Cardiac muscle cell (in vitro differentiated cells and primary cell): ENCODE data around the gene CHGA. TPM values are rescaled to one million over a fixed set of nuclear protein-coding genes. Genes with fewer than 3 reads are reported as not detected.

Experiments
- DNase-seq, 2 donors: peaks; one replicate each; pipeline versions ENCODE4 v3.0.0 to v3.0.0-alpha.2; 2010 to 2017; ENCODE audit warnings: low read depth in 1 of 2, low spot score in 1 of 2
- H3K27ac ChIP-seq: fragments of 200-600 bp; sonication (generic); 2 replicates; pipeline ENCODE4 v1.5.1; 2016
- H3K27me3 ChIP-seq: fragments of 200-600 bp; sonication (generic); 2 replicates; pipeline ENCODE4 v1.6.0; 2016; ENCODE audit warnings: control low read depth
- H3K36me3 ChIP-seq: fragments of 200-600 bp; sonication (generic); 2 replicates; pipeline ENCODE4 v1.5.1; 2016; ENCODE audit warnings: control low read depth
- H3K4me1 ChIP-seq: fragments of 200-600 bp; sonication (generic); 2 replicates; pipeline ENCODE4 v1.8.1; 2017; ENCODE audit warnings: low read depth, mild to moderate bottlenecking, mixed run types
- H3K4me3 ChIP-seq: fragments of 200-600 bp; sonication (generic); 2 replicates; pipeline ENCODE4 v1.5.1; 2016; ENCODE audit warnings: mild to moderate bottlenecking
- H3K9me3 ChIP-seq: fragments of 200-600 bp; sonication (generic); 2 replicates; pipeline ENCODE4 v1.5.1; 2017; ENCODE audit warnings: low read depth, mild to moderate bottlenecking, control low read depth
- polyA plus RNA-seq: library from polyadenylated mRNA; unstranded; fragments of >200 nt; fragmentation: Nextera tagmentation; extraction: Ambion mirVana; gene quantifications from 2 replicates; pipeline ENCODE4 v1.2.1, GENCODE V29; 2016
- total RNA-seq: library from RNA; depleted of rRNA; stranded (reverse); fragments of >200 nt; gene quantifications from 2 replicates; pipeline ENCODE4 v1.2.3, GENCODE V29; 2016
- TF ChIP-seq, protein P1 (sequence below): IDR thresholded peaks from 2 replicates; pipeline ENCODE4 v1.5.1; 2012; ENCODE audit warnings: low read depth, mild to moderate bottlenecking, low read length

Gene CHGA
- total and polyA plus RNA-seq, 2 experiments from 2014 or later, result 0.73 TPM; not detected in 1

DNA sequence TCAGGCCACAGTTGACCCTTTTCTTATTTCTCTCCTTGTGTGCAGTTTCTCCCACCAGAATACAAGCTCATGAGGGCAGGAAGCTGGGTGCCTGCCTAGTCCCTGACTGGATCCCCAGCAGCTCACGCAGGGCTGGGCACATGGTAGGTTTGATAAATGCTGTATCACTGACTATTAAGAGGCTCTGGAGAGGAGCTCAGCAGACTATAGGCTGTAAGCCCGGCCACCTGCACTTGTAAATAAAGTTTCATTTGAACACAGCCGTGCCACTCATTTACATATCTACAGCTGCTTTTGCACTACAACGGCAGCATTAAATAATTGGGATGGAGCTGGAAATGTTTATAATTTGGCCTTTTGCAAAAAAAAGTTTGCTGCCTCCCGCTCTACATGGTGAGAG is 32.0 kb downstream of the CHGA start:
- TF ChIP-seq, protein P1, sequence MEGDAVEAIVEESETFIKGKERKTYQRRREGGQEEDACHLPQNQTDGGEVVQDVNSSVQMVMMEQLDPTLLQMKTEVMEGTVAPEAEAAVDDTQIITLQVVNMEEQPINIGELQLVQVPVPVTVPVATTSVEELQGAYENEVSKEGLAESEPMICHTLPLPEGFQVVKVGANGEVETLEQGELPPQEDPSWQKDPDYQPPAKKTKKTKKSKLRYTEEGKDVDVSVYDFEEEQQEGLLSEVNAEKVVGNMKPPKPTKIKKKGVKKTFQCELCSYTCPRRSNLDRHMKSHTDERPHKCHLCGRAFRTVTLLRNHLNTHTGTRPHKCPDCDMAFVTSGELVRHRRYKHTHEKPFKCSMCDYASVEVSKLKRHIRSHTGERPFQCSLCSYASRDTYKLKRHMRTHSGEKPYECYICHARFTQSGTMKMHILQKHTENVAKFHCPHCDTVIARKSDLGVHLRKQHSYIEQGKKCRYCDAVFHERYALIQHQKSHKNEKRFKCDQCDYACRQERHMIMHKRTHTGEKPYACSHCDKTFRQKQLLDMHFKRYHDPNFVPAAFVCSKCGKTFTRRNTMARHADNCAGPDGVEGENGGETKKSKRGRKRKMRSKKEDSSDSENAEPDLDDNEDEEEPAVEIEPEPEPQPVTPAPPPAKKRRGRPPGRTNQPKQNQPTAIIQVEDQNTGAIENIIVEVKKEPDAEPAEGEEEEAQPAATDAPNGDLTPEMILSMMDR, result no peak
- Histone ChIP-seq H3K27ac (no peak overlapping the region), H3K4me1 (no peaks in the 10 kb centered on the region), H3K4me3 (no peak overlapping the region), H3K9me3 (no peaks in the 10 kb centered on the region), H3K36me3 (no peaks in the 10 kb centered on the region), H3K27me3 (no peaks in the 10 kb centered on the region)
- DNase-seq, result no peak

DNA sequence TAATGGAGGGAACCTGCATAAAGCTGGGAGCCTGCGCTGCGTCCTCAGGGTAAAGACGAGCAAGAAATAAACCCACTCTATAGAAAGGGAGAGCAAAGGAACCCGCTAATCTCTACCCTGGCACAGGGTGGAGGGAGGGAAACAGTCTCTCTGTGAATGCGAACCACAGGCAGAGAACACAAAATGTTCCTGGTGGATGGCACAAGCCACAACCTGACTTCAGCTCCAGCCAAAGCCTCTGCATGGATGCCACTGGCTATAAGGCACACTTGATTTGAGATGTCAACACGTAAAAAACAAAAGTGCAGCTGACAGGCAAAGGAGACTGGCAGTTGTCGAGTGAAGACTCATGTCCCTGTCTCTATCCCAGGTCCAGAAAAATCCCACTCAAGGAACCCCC is 32.4 kb downstream of the CHGA start:
- no peak overlapping the region for H3K4me3 ChIP-seq
- no peak overlapping the region for H3K27ac ChIP-seq
- H3K27me3 ChIP-seq, result no peaks in the 10 kb centered on the region
- H3K9me3 ChIP-seq, result no peaks in the 10 kb centered on the region
- no peak for DNase-seq
- TF ChIP-seq, protein P1, result no peak
- no peaks in the 10 kb centered on the region for H3K4me1 ChIP-seq
- H3K36me3 ChIP-seq, result no peaks in the 10 kb centered on the region

DNA sequence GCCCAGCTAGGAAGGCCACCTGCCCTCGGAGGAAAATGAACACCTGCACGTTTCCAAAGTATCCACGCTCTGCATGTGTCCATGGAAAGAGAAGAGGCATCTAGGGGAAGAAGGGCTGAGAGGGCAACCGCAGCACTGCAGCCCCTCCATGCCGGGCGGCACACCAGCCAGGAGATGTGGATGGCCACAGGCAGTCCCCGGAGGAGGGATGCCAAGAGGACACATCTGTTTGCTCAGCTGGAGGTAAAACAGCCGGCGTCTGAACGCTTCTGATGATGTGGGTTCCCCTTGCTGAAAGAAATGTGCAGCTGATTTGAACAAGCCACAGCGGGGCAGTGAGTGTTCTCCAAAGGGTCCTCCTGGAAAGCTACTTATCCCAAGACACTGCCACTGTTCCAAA is 34.0 kb downstream of the CHGA start:
- no peak for DNase-seq
- H3K36me3 ChIP-seq, result no peaks in the 10 kb centered on the region
- H3K27ac ChIP-seq, result no peak overlapping the region
- no peak overlapping the region for H3K4me3 ChIP-seq
- no peaks in the 10 kb centered on the region for H3K27me3 ChIP-seq
- TF ChIP-seq, protein P1, result no peak
- H3K9me3 ChIP-seq, result no peaks in the 10 kb centered on the region
- H3K4me1 ChIP-seq, result no peaks in the 10 kb centered on the region

DNA sequence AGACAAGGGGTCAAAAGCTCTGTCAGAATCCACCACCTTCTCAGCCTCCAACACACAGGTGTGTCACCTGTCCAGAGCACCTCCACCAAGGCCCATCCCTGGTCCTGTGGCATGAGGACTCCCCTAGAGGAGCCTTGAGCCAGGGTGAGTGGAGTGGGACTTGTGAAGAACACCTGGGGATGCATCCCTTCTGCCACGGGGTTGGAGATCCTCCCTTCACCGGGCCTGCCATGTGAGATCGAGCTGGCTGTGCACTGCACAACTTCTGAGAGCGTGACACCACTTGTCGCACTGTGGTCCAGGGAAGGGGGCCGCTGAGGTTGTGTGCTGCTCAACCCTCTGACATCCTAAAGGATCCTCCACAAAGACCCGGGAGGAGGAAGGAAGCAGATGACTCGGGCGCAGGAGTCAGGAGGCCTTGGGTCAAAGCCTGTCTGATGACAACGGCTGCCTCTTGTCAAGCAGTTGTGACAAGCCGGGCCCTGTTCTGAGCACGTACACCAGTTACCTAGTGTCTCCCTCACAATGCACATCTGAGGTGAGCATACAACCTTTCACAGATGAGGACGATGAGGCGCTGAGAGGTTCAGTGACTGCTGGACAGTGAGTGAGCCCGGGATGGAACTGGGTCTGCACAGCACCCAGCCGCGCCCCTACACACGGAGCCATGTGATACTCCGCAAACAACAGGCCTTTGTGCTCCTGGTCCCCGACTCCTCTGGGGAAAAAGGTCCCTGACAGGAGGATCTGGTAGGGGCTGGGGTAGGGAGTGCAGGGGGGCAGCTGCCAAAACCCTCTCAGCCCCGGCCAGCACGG is 35.6 kb downstream of the CHGA start:
- no peaks in the 10 kb centered on the region for H3K9me3 ChIP-seq
- H3K36me3 ChIP-seq, result no peaks in the 10 kb centered on the region
- H3K27me3 ChIP-seq, result no peaks in the 10 kb centered on the region
- H3K4me3 ChIP-seq, result no peak overlapping the region
- no peak for DNase-seq
- H3K4me1 ChIP-seq, result peaks cover 4% of the 10 kb centered on the region
- TF ChIP-seq, protein P1, result no peak
- H3K27ac ChIP-seq, result no peak overlapping the region

DNA sequence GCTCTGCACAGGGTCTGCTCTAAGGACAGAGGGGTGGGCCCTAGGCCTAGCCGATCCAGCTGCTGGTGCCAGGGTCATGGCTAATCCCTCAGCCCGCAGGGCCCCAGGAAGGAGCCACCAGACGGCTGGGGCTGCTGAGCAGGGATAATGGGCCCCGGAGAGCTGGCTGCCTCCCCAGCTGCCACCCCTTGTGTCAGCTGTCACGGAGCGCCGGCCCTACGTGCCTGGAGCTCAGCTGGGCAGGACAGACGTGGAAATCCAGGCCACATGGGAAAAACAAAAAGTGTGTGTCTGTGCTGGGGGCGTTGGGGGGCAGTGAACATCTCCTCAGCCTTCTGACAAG is 36.2 kb downstream of the CHGA start:
- no peak for DNase-seq
- Histone ChIP-seq H3K9me3 (no peaks in the 10 kb centered on the region), H3K4me1 (peaks cover 10% of the 10 kb centered on the region), H3K36me3 (no peaks in the 10 kb centered on the region), H3K27me3 (no peaks in the 10 kb centered on the region), H3K4me3 (no peak overlapping the region), H3K27ac (no peak overlapping the region)
- TF ChIP-seq, protein P1, result no peak
